Smooth muscle cell (in vitro differentiated cells): ENCODE data around the gene PPP4C. TPM values are rescaled to one million over a fixed set of nuclear protein-coding genes. Genes with fewer than 3 reads are reported as not detected.
"Not testable (repeated sequence)": the region's sequence is repeated elsewhere in the genome, so short reads cannot be mapped to it uniquely, and the experiment has no call there.

Source experiments
- DNase-seq: peaks from one replicate; lab custom pipeline; 2025; ENCODE audit not compliant: unreplicated experiment; lab: John Stamatoyannopoulos, UW
- H2AFZ ChIP-seq: fragments of 200-600 bp; sonication (generic); 2 replicates; pipeline ENCODE4 v1.6.0; 2016; ENCODE audit warnings: antibody characterized with exemption, low read depth, mild to moderate bottlenecking
- H3F3A ChIP-seq: fragments of 200-600 bp; sonication (generic); 2 replicates; pipeline ENCODE4 v1.6.0; 2017; ENCODE audit warnings: antibody characterized with exemption, low read depth
- H3K27ac ChIP-seq: fragments of 200-600 bp; sonication (generic); 2 replicates; pipeline ENCODE4 v1.5.1; 2016; ENCODE audit warnings: low read depth, mild to moderate bottlenecking
- H3K27me3 ChIP-seq: fragments of 200-600 bp; sonication (generic); 2 replicates; pipeline ENCODE4 v1.6.1; 2016; ENCODE audit warnings: low read depth, mild to moderate bottlenecking
- H3K36me3 ChIP-seq: fragments of 200-600 bp; sonication (generic); 2 replicates; pipeline ENCODE4 v1.5.1; 2016; ENCODE audit warnings: low read depth
- H3K4me1 ChIP-seq: fragments of 200-600 bp; sonication (generic); 2 replicates; pipeline ENCODE4 v1.5.1; 2016; ENCODE audit warnings: low read depth
- H3K4me2 ChIP-seq: fragments of 200-600 bp; sonication (generic); 2 replicates; pipeline ENCODE4 v1.6.0; 2016; ENCODE audit warnings: mild to moderate bottlenecking
- H3K4me3 ChIP-seq: fragments of 200-600 bp; sonication (generic); 2 replicates; pipeline ENCODE4 v1.5.1; 2016; ENCODE audit warnings: mild to moderate bottlenecking
- H3K79me2 ChIP-seq: fragments of 200-600 bp; sonication (generic); 2 replicates; pipeline ENCODE4 v1.6.0; 2016; ENCODE audit warnings: low read depth, mild to moderate bottlenecking
- H3K9ac ChIP-seq: fragments of 200-600 bp; sonication (generic); 2 replicates; pipeline ENCODE4 v1.6.0; 2016; ENCODE audit warnings: low read depth
- H3K9me3 ChIP-seq: fragments of 200-600 bp; sonication (generic); replicated peaks from 2 replicates; pipeline ENCODE4 v1.5.1; 2016; ENCODE audit warnings: low read depth
- H4K20me1 ChIP-seq: fragments of 200-600 bp; sonication (generic); 2 replicates; pipeline ENCODE4 v1.6.0; 2016; ENCODE audit warnings: low read depth
- WGBS: methylation state at CpG from one replicate; pipeline ENCODE4 v1.1.7; 2016; ENCODE audit warnings: low lambda C conversion rate; 5-methylcytosine and 5-hydroxymethylcytosine counted together
- polyA plus RNA-seq: library from polyadenylated mRNA; unstranded; fragments of >200 nt; fragmentation: Nextera tagmentation; extraction: Ambion mirVana; gene quantifications from 2 replicates; pipeline ENCODE4 v1.2.1, GENCODE V29; 2016
- total RNA-seq: library from RNA; depleted of rRNA; stranded (reverse); fragments of >200 nt; gene quantifications from 2 replicates; pipeline ENCODE4 v1.2.3, GENCODE V29; 2014
- TF ChIP-seq, protein P1 (sequence below): fragments of 200-600 bp; sonication (generic); IDR thresholded peaks from 2 replicates; pipeline ENCODE4 v1.5.1; 2017; ENCODE audit warnings: borderline replicate concordance, mild to moderate bottlenecking, antibody characterized with exemption; ENCODE audit not compliant: insufficient read depth, poor library complexity, severe bottlenecking

The PPP4C gene
- total and polyA plus RNA-seq, 2 experiments from 2014 or later = 111 to 224 TPM

DNA sequence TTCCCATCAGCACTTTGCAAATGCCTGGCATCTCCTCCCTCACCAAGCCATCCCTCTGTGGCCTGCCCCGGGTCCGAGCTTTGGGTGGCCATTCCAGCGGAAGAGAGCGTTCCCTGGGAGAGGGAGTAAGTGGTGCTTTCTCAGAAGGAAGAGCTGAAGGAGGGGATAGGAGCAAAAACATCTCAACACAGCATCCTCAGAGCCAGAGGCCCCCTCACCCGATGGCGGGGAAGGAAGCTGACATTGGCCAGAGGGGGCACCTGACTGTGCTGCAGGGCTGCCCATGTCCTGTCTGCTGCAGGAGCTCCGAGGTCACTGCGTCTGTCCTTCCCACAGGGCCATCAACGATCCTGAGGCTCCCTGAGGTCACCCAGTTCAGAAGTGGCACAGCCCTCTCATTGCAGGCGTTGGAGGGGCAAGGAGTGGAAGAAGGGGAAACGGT is 44.3 kb upstream of the PPP4C start:
- Histone ChIP-seq H3K9ac (no peak overlapping the region), H3F3A (no peaks in the 10 kb centered on the region), H3K79me2 (no peaks in the 10 kb centered on the region), H3K4me2 (peak overlapping the region; percentile 82), H4K20me1 (no peaks in the 10 kb centered on the region), H3K27ac (no peak overlapping the region), H3K4me1 (peaks cover 3% of the 10 kb centered on the region), H3K36me3 (no peaks in the 10 kb centered on the region), H3K4me3 (peak overlapping the region; percentile 40), H3K9me3 (no peaks in the 10 kb centered on the region), H2AFZ (no peak overlapping the region), H3K27me3 (peaks cover 53% of the 10 kb centered on the region)
- TF ChIP-seq, protein P1, sequence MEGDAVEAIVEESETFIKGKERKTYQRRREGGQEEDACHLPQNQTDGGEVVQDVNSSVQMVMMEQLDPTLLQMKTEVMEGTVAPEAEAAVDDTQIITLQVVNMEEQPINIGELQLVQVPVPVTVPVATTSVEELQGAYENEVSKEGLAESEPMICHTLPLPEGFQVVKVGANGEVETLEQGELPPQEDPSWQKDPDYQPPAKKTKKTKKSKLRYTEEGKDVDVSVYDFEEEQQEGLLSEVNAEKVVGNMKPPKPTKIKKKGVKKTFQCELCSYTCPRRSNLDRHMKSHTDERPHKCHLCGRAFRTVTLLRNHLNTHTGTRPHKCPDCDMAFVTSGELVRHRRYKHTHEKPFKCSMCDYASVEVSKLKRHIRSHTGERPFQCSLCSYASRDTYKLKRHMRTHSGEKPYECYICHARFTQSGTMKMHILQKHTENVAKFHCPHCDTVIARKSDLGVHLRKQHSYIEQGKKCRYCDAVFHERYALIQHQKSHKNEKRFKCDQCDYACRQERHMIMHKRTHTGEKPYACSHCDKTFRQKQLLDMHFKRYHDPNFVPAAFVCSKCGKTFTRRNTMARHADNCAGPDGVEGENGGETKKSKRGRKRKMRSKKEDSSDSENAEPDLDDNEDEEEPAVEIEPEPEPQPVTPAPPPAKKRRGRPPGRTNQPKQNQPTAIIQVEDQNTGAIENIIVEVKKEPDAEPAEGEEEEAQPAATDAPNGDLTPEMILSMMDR = no peak
- no peak for DNase-seq
- WGBS = 45% methylated on average over 11 of the region's 11 CpGs

DNA sequence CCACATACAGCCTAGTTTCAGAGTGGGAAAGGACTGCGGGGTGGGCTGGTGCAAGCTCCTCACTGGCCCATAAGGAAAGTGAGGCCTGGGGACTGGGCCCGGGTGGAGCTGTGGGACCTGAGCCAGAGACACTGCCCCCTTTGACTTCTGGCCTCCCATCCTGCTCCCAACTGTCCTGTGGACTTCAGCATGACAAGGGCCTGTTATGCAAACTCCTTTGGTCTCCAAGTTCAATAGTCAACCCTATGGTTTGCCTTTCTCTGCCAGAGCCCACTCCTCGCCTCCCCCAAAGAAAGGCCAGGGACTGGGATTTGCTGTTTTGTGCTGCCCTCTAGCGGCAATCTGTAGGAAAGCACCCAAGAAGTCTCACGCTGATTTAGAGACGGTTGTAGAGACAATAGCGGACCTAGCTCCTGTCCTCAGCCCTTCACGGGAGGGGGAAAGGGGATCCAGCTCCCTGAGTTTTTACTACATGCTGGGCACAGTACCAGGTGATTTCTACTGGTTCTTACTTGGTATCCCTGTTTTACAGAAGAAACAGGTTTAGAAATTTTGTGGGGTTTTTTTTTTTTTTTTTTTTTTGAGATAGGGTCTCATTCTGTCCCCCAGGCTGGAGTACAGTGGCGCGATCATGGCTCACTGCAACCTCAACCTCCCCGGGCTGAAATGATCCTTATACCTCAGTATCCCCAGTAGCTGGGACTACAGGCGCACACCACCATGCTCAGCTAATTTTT is 43.5 kb upstream of the PPP4C start:
- no peak overlapping the region for H2AFZ ChIP-seq
- H3K9ac ChIP-seq = no peak overlapping the region
- WGBS = 35% methylated on average over 12 of the region's 12 CpGs
- peaks cover 52% of the 10 kb centered on the region for H3K27me3 ChIP-seq
- no peaks in the 10 kb centered on the region for H4K20me1 ChIP-seq
- no peaks in the 10 kb centered on the region for H3K79me2 ChIP-seq
- no peak overlapping the region for H3K27ac ChIP-seq
- H3K4me1 ChIP-seq = peaks cover 3% of the 10 kb centered on the region
- H3K36me3 ChIP-seq = no peaks in the 10 kb centered on the region
- H3K4me2 ChIP-seq = no peak overlapping the region
- no peak for DNase-seq
- H3K9me3 ChIP-seq = no peaks in the 10 kb centered on the region
- no peak overlapping the region for H3K4me3 ChIP-seq
- H3F3A ChIP-seq = no peaks in the 10 kb centered on the region
- TF ChIP-seq, protein P1 = peak; percentile 74

DNA sequence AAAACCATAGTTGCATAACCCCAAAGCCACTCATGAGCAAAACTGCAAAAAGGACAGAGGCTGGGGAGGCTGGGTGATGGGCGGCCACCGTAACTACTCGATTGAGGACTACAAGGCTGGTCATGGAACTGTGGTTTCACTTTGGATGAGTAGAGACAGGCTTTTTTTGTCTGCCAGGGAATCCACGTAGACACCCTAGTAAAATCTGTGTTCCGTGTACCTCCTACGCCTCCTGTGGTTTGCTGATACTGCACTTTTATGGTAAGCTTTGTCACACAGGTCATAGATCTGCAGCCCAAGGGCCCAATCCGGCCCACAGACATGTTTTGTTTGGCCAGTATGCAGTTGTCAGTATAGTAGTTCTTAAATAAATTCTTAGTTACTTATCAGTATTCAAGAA is 42.5 kb upstream of the PPP4C start:
- H3K27me3 ChIP-seq = peaks cover 45% of the 10 kb centered on the region
- no peak overlapping the region for H3K9ac ChIP-seq
- H3K36me3 ChIP-seq = no peaks in the 10 kb centered on the region
- no peak for DNase-seq
- H3K4me3 ChIP-seq = no peak overlapping the region
- no peaks in the 10 kb centered on the region for H3K79me2 ChIP-seq
- WGBS = 65% methylated on average over 7 of the region's 7 CpGs
- peaks cover 3% of the 10 kb centered on the region for H3K4me1 ChIP-seq
- H3K4me2 ChIP-seq = no peak overlapping the region
- no peaks in the 10 kb centered on the region for H3F3A ChIP-seq
- H3K27ac ChIP-seq = no peak overlapping the region
- TF ChIP-seq, protein P1 = no peak
- no peak overlapping the region for H2AFZ ChIP-seq
- H3K9me3 ChIP-seq = no peaks in the 10 kb centered on the region
- H4K20me1 ChIP-seq = no peaks in the 10 kb centered on the region

DNA sequence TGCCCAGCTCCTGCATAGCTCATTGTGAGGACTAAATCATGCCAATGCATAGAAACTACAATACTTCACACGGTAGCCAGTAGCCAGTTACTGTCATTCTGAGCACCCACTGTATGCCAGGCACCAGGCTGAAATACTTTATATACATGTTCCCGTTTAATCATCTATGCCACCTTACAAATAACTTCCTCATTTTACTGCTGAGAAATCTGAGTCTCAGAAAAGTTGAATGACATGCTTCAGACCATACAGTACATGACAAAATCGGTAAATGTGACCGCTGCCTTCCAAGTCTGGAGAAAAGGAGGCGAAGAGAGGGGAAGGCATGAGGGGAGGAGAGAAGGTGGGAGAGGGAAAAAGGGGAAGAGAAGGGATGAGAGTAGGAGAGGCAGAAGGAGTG is 35.6 kb upstream of the PPP4C start:
- H2AFZ ChIP-seq = no peak overlapping the region
- H3K4me3 ChIP-seq = no peak overlapping the region
- H3K4me2 ChIP-seq = no peak overlapping the region
- no peak overlapping the region for H3K9ac ChIP-seq
- H3K4me1 ChIP-seq = no peaks in the 10 kb centered on the region
- H3F3A ChIP-seq = no peaks in the 10 kb centered on the region
- no peak for DNase-seq
- H3K27me3 ChIP-seq = peaks cover 11% of the 10 kb centered on the region
- no peaks in the 10 kb centered on the region for H3K36me3 ChIP-seq
- 87% methylated on average over 5 of the region's 5 CpGs for WGBS
- H3K9me3 ChIP-seq = no peaks in the 10 kb centered on the region
- H3K79me2 ChIP-seq = no peaks in the 10 kb centered on the region
- H3K27ac ChIP-seq = no peak overlapping the region
- no peaks in the 10 kb centered on the region for H4K20me1 ChIP-seq
- TF ChIP-seq, protein P1 = no peak

DNA sequence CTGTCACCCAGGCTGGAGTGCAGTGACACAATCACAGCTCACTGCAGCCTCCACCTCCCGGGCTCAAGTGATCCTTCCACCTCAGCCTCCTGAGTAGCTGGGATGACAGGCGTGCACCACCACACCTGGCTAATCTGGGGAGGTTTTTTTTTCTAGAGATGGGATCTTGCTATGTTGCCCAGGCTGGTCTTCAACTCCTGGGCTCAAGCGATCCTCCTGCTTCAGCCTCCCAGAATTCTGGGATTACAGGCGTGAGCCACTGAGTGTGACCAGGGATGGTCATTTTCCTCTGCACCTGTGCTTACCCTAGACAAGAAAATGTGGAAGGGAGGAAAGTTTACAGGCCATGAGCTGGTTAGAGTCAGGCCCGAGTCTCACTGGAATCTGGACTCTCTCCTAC is 35.1 kb upstream of the PPP4C start:
- H3K79me2 ChIP-seq, H3K27me3 ChIP-seq, H3K36me3 ChIP-seq, H3F3A ChIP-seq, H3K4me1 ChIP-seq, H4K20me1 ChIP-seq, H3K27ac ChIP-seq, H3K9ac ChIP-seq, H3K4me2 ChIP-seq, H3K9me3 ChIP-seq, H3K4me3 ChIP-seq, H2AFZ ChIP-seq, DNase-seq: not testable (repeated sequence)
- 91% methylated on average over 5 of the region's 5 CpGs for whole genome bisulfite sequencing
